Mucosa of descending colon (tissue), 3 donors: Measurements from ENCODE around the gene CIZ1. TPM values are rescaled to one million over a fixed set of nuclear protein-coding genes. Genes with fewer than 3 reads are reported as not detected.
"Not testable (repeated sequence)": the region's sequence is repeated elsewhere in the genome, so short reads cannot be mapped to it uniquely, and the experiment has no call there.

ENCODE experiments used
- ATAC-seq: fragments of 200-7000 bp; cut with Tn5 transposase; one replicate; pipeline ENCODE4 v1.9.1; 2020; ENCODE audit warnings: mild to moderate bottlenecking, moderate library complexity
- DNase-seq, 3 donors: peaks; one replicate each; pipeline ENCODE4 v3.0.0-alpha.2; 2020
- H3K36me3 ChIP-seq: fragments of 200-600 bp; one replicate; pipeline ENCODE4 v1.8.0; 2021; ENCODE audit warnings: low read depth, mild to moderate bottlenecking
- H3K4me1 ChIP-seq: fragments of 200-600 bp; one replicate; pipeline ENCODE4 v1.8.0; 2021; ENCODE audit warnings: low read depth, mild to moderate bottlenecking
- H3K4me3 ChIP-seq: fragments of 200-600 bp; one replicate; pipeline ENCODE4 v1.8.0; 2021; ENCODE audit warnings: mild to moderate bottlenecking
- H3K9me3 ChIP-seq: fragments of 200-600 bp; one replicate; pipeline ENCODE4 v1.8.0; 2021; ENCODE audit warnings: mild to moderate bottlenecking
- CTCF ChIP-seq: fragments of 200-600 bp; IDR thresholded peaks from one replicate; pipeline ENCODE4 v1.8.0; 2022; ENCODE audit warnings: antibody characterized with exemption, mild to moderate bottlenecking
- intact Hi-C, 2 donors: fragments of 100-400 bp; cut with DNase I in 1 of 2; cut with micrococcal nuclease in 1 of 2; formaldehyde crosslinking; loops; one replicate each; pipeline versions ENCODE4 v1.11.0 to v1.11.1; 2022; cut with DNase I, micrococcal nuclease
- total RNA-seq, 3 donors: library from RNA; stranded (reverse); fragmentation: NEBNext Ultra II Directional in 2 of 3; extraction: Animal tissue kit (Norgen Biotek cat#: 25700) in 2 of 3; gene quantifications; one replicate each; pipeline versions ENCODE4 v1.2.1 to v1.2.4, GENCODE V29; 2021 to 2023
- donor health status: DM: no; HTN: no; CAD: no; lungs with moderate emphysema.
- donor health status: DM: no; HTN: no; CAD: no.
- donor health status: DM: no; HTN: yes; CAD: no.

The CIZ1 gene
- total RNA-seq, 3 donors from 2014 or later: 88.0 to 176 (median 105) TPM

- DNase-seq (no peak), ATAC-seq (no peak)
- no peak for TF ChIP-seq CTCF
- no peak overlapping the region for H3K4me3 ChIP-seq
- no peaks in the 10 kb centered on the region for H3K9me3 ChIP-seq
- peaks cover 9% of the 10 kb centered on the region for H3K4me1 ChIP-seq
- no peaks in the 10 kb centered on the region for H3K36me3 ChIP-seq
- intact Hi-C loops: no loop called here
Measured at GRCh38 chr9:128185979-128186965, 5.1 kb downstream of the CIZ1 start.

- Histone ChIP-seq H3K9me3 (no peaks in the 10 kb centered on the region), H3K4me3 (no peak overlapping the region), H3K4me1 (no peaks in the 10 kb centered on the region), H3K36me3 (peaks cover 11% of the 10 kb centered on the region)
- no peak for TF ChIP-seq CTCF
- DNase-seq (no peak), ATAC-seq (no peak)
- intact Hi-C loops: no loop called here
Measured at GRCh38 chr9:128182893-128183588, 8.3 kb downstream of the CIZ1 start.

GRCh38 chr9:128181480-128181879, 9.9 kb downstream of the CIZ1 start:
- H3K9me3 ChIP-seq, intact Hi-C loops, ATAC-seq, H3K4me3 ChIP-seq, H3K4me1 ChIP-seq: not testable (repeated sequence)
- peaks cover 15% of the 10 kb centered on the region for H3K36me3 ChIP-seq
- DNase-seq: peak in 1 of 3 donors; percentile 48

- ATAC-seq (no peak), DNase-seq (no peak)
- H3K36me3 ChIP-seq: peaks cover 15% of the 10 kb centered on the region
- no peaks in the 10 kb centered on the region for H3K9me3 ChIP-seq
- intact Hi-C loops: no loop called here
- no peak for TF ChIP-seq CTCF
- H3K4me3 ChIP-seq: no peak overlapping the region
- no peaks in the 10 kb centered on the region for H3K4me1 ChIP-seq
Measured at GRCh38 chr9:128180447-128180846, 10.9 kb downstream of the CIZ1 start.

GRCh38 chr9:128180001-128180400, 11.4 kb downstream of the CIZ1 start:
- DNase-seq: no peak

More at GRCh38 chr9:128180001-128180400, 11.4 kb downstream of the CIZ1 start:
- Histone ChIP-seq H3K36me3 (peaks cover 15% of the 10 kb centered on the region), H3K4me1 (no peaks in the 10 kb centered on the region), H3K9me3 (no peaks in the 10 kb centered on the region), H3K4me3 (no peak overlapping the region)
- no peak for TF ChIP-seq CTCF
- no peak for ATAC-seq
- intact Hi-C loops: no loop called here
